HG03025 (cell line): ENCODE data around the gene LAMTOR3.

Source experiments
- ATAC-seq: cut with Tn5 transposase; IDR thresholded peaks from one replicate; pipeline ENCODE4 v1.9.1; 2021; ENCODE audit warnings: mild to moderate bottlenecking, moderate library complexity; ENCODE audit not compliant: unreplicated experiment, low FRiP score

LAMTOR3 gene

GRCh38 chr4:99894161-99894997 lies at the start of gene LAMTOR3:
Gene LAMTOR3, minus strand, starts transcription at chr4:99894427. Its CDS starts 464 bp downstream, at chr4:99893963.
- ATAC-seq: peak; percentile 100

- ATAC-seq: no peak
These were observed 44.1 kb upstream of the LAMTOR3 start for GRCh38 chr4:99938243-99938753.

- ATAC-seq: no peak
These were observed 40.7 kb upstream of the LAMTOR3 start for GRCh38 chr4:99934891-99935290.

- no peak for ATAC-seq
These were observed 33.3 kb upstream of the LAMTOR3 start for GRCh38 chr4:99927566-99927965.

- ATAC-seq: no peak
These were observed 26.9 kb upstream of the LAMTOR3 start for GRCh38 chr4:99921174-99921573.

GRCh38 chr4:99918656-99919055 lies 24.4 kb upstream of the LAMTOR3 start:
- no peak for ATAC-seq

GRCh38 chr4:99917575-99917974 lies 23.3 kb upstream of the LAMTOR3 start:
- no peak for ATAC-seq

- ATAC-seq: no peak
These were observed 21.2 kb upstream of the LAMTOR3 start for GRCh38 chr4:99915449-99915848.

- ATAC-seq: no peak
These were observed 771 bp upstream of the LAMTOR3 start for GRCh38 chr4:99894998-99895397.

- peak; percentile 16 for ATAC-seq
These were observed 427 bp downstream of the LAMTOR3 start for GRCh38 chr4:99893839-99894160.

GRCh38 chr4:99893029-99893428 lies 1.2 kb downstream of the LAMTOR3 start:
- no peak for ATAC-seq

- ATAC-seq: no peak
These were observed 2.9 kb downstream of the LAMTOR3 start for GRCh38 chr4:99891351-99891750.

- no peak for ATAC-seq
These were observed 6.4 kb downstream of the LAMTOR3 start for GRCh38 chr4:99887837-99888236.

GRCh38 chr4:99886146-99886545 lies 8.1 kb downstream of the LAMTOR3 start:
- no peak for ATAC-seq

- ATAC-seq: no peak
These were observed 8.5 kb downstream of the LAMTOR3 start for GRCh38 chr4:99885687-99886086.

- ATAC-seq: no peak
These were observed 9.1 kb downstream of the LAMTOR3 start for GRCh38 chr4:99885063-99885664.

GRCh38 chr4:99879458-99879857 lies 14.8 kb downstream of the LAMTOR3 start:
- no peak for ATAC-seq

GRCh38 chr4:99878604-99879003 lies 15.6 kb downstream of the LAMTOR3 start:
- ATAC-seq: no peak

- ATAC-seq: no peak
These were observed 17.3 kb downstream of the LAMTOR3 start for GRCh38 chr4:99876946-99877345.

- ATAC-seq: no peak
These were observed 19.2 kb downstream of the LAMTOR3 start for GRCh38 chr4:99875071-99875470.

GRCh38 chr4:99872570-99872969 lies 21.7 kb downstream of the LAMTOR3 start:
- no peak for ATAC-seq

GRCh38 chr4:99868126-99868596 lies 26.1 kb downstream of the LAMTOR3 start:
- no peak for ATAC-seq
